HG03025 (cell line): ENCODE data around the gene SAMD9.
"Not testable (repeated sequence)": the region's sequence is repeated elsewhere in the genome, so short reads cannot be mapped to it uniquely, and the experiment has no call there.

Source experiments
- ATAC-seq: cut with Tn5 transposase; IDR thresholded peaks from one replicate; pipeline ENCODE4 v1.9.1; 2021; ENCODE audit warnings: mild to moderate bottlenecking, moderate library complexity; ENCODE audit not compliant: unreplicated experiment, low FRiP score

The SAMD9 gene

GRCh38 chr7:93117852-93118530 lies at the start of gene SAMD9:
SAMD9 (minus strand) TSS chr7:93117979; CDS start chr7:93106097, 11,882 bp downstream.
- ATAC-seq = peak; percentile 99

DNA sequence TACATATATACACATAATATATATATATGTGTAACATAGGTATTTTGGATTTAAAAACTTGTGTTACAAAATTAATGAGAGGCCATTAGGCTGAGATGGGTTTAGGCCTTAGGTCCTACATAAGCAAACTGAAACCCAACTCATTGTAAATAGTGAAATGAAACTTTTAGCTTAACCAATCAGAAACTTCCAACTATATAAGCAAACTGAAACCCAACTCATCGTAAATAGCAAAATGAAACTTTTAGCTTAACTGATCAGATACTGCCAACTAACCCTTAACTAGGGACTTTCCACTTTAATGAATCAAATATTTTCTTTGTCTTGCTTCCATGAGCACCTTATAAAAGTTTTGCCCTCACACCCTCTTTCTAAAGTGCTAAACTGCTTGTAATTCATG lies 47.7 kb upstream of the SAMD9 start:
- peak; percentile 100 for ATAC-seq

- no peak for ATAC-seq
These were observed 47.0 kb upstream of the SAMD9 start for GRCh38 chr7:93164766-93165165.

DNA sequence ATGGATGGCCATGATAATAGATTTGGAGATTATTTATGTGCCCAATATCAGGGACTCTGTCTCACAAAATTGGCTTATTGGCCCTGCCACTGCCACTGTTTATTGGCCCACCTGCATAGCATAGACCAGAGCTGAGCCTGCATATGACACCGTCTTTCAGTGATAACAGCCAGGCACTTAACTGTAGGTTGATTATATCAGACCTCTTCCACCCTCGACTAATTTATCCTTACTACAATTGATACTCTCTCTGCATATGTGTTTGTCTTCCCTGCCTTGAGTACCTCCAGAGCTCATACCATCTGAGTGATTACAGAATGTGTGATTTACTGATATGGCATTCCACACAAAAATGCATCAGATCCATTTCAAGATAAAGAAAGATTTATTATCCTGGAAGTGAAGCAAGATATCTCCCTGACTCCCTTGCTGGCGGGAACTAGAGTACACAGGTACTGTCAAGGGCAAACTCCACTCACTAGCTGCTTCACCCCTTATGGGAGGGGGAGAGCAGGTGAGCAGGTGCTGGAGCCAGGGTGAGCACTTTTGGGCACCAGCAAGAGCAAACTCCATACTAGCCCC lies 43.5 kb upstream of the SAMD9 start:
- no peak for ATAC-seq

GRCh38 chr7:93160410-93160809 lies 42.6 kb upstream of the SAMD9 start:
- ATAC-seq = no peak

GRCh38 chr7:93159490-93159889 lies 41.7 kb upstream of the SAMD9 start:
- ATAC-seq = no peak

GRCh38 chr7:93156884-93157283 lies 39.1 kb upstream of the SAMD9 start:
- ATAC-seq = no peak

- no peak for ATAC-seq
These were observed 32.5 kb upstream of the SAMD9 start for GRCh38 chr7:93150200-93150835.

DNA sequence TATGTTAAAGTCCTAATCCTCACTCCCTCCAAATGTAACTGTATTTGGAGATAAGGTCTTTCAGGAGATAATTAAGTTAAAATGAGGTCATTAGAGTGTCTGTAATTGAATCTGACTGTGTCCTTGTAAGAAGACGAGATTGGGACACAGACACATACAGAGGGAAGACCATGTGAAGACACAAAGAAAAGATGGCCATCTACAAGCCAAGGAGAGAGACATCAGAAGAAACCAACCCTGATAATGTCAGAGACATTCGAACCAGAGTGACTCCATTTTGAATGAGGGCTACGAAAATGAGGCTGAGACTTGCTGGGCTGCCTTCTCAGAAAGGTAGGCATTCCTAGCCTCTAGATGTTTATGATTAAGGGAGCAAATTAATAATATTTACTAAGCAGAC lies 30.9 kb upstream of the SAMD9 start:
- ATAC-seq = no peak

GRCh38 chr7:93148144-93148543 lies 30.4 kb upstream of the SAMD9 start, which contains the start of gene SAMD9L:
SAMD9L (minus strand) TSS chr7:93148385; CDS start chr7:93135971, 12,414 bp downstream.
- ATAC-seq = peak; percentile 72

DNA sequence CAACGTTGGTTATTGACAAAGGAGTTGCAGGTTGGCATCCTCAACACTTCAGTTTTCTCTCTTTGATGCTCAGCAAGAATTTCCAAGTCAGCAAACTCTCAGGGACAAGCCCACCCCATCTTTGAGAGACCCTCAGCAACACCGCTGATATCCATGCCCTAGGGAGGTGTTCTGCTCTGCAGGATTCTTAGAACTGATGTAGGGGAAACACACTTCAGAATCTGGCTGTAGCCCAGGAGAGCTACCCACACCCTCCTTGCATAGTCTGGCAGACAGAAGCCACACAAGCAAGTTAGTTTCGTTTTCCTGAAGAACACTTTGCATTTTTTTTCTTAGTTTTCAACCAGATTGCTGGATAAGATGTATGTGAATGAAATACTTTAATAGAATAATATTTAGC lies 29.6 kb upstream of the SAMD9 start:
- ATAC-seq = peak; percentile 75

DNA sequence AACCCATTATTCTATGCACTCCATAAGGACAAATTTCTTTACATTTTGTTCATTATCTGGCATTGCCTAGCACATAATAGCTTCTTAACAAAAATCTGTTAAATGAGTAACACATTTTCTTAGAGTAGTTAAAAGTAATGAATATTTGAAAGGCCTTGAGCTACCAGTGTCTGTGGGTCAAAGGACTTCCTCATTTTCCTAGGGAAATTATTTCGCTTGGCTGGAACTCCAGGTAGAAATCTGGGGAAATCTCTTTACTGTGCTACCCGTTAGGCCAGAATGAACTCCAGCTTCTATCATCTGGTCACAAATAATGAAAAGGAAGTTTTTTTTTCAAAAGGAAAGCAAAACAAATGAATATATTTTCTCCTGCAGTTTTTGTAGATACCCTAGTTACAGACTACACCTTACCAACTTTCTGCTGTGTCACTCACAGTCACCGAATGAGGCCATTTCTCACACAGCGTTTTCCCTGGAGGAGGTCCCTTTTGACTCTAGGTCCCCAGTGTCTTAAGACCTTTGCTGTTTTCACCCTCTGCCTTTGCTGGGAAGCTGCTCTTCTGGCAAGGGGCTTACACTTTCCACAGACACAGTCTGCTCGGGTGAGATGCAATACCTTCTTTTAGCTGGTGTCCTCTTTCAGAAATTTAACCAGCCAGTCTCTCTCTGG lies 28.8 kb upstream of the SAMD9 start:
- ATAC-seq = no peak

DNA sequence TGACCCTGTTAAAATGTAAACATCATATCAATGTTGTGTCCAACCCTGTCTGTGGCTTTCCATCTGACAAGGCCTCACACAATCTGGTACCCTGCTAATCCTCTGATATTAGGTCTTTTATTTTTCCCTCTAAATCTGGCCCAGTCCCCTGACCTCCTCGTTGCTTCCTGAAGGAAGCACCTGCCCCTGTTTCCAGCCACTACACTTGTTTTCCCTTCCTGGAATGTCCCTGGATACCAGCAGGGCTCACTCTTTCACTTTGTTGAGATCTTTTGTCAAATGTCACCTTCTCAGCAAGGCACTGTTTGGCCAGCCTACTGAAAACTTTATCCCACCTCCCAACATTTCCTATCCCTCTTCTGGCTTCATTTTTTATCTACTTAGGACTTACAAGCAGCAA lies 28.3 kb upstream of the SAMD9 start:
- no peak for ATAC-seq

DNA sequence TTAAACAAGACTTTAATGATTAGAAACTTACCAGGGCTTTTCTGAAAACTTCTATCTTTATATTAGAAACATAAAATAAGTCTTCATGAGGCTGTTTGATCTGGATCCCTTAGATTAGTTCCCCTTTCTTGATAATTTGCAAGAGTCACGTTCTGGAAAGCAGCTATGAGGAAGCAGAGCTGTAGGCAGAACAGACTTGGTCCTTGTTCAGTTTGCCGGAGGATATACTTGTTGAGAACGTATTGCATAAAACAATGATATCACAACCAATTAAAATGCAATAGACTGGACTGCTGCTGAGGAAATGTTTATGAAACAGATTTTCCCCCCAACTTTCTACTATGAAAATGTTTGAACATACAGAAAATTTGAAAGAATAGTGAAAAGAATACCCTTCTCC lies 27.6 kb upstream of the SAMD9 start:
- ATAC-seq = no peak

- no peak for ATAC-seq
These were observed 24.3 kb upstream of the SAMD9 start for GRCh38 chr7:93142127-93142526.

- no peak for ATAC-seq
These were observed 22.9 kb upstream of the SAMD9 start for GRCh38 chr7:93140582-93141191.

DNA sequence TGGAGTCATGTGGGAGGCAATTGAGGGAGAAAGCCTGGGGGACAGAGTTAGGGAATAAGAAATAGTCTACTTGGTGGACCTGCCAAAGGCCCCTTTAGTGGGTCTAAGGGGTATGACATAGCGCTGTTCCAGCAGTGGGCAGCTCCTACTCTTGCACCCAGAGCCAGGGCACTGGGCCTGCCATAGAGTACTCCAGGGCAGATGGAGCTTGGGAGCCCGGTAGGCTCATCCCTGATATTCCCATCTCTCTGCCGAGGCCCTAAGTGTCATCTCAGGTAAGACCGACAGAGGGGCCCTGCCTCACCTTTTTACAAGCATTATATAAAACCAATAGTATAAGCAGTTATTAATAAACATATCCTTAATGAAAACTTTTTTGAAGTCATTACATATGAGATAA lies 20.8 kb upstream of the SAMD9 start:
- no peak for ATAC-seq

DNA sequence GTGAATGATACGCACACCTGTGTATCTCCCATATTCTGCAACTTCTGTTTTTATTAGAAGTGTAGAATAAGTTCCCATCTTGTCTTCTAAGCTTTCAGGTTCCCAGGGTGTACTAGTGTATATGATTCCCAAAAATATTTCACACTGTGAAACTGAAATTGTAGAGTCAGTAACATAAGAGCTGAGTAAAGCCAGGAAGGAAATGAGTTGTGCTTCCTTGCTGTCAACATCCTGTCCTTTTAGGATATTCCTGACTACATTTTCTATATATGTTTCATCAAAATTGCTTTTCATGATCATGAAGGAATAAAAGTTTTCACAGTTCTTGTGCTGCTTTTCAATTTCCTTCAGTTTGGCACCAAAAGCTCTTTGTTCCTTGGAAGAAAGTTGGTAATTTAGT lies 15.2 kb upstream of the SAMD9 start:
- ATAC-seq = no peak

DNA sequence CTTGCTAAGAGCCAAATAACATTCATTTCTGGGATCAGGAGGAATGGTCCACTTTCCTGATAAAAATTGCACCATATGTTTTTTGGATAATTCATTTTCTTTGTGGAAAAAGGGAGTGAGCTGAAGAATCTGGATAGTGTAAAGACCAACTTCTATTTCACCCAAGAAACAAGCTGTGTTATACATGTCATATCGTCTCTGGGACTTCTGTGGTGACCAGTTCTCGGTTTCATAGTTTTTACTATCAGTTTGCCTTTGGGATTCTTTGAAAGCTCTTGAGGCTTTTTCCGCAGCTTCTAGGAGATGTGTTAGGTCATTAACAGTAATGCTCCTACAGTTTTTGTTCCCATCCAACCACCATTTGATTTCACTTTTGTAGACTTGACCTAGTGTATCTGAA lies 14.4 kb upstream of the SAMD9 start:
- ATAC-seq = no peak

GRCh38 chr7:93126954-93127353 lies 9.2 kb upstream of the SAMD9 start:
- not testable (repeated sequence) for ATAC-seq

- ATAC-seq = not testable (repeated sequence)
These were observed 5.8 kb upstream of the SAMD9 start for GRCh38 chr7:93123532-93123931.
